ENCODE measurements around the gene SGMS1.
"Not testable (repeated sequence)": the region's sequence is repeated elsewhere in the genome, so short reads cannot be mapped to it uniquely, and the experiment has no call there.

SGMS1 gene

GRCh38 chr10:50501924-50502452 lies 121.8 kb downstream of the SGMS1 start:
- no peak for DNase-seq

- DNase-seq, result no peak
Observed at GRCh38 chr10:50501478-50501877, 122.3 kb downstream of the SGMS1 start.

- no peak for DNase-seq
Observed at GRCh38 chr10:50498465-50498864, 125.3 kb downstream of the SGMS1 start.

GRCh38 chr10:50497758-50498157 lies 126.0 kb downstream of the SGMS1 start:
- DNase-seq, result no peak

GRCh38 chr10:50496228-50496627 lies 127.5 kb downstream of the SGMS1 start:
- no peak for DNase-seq

GRCh38 chr10:50490241-50490640 lies 133.5 kb downstream of the SGMS1 start:
- no peak for DNase-seq

GRCh38 chr10:50484550-50484949 lies 139.2 kb downstream of the SGMS1 start:
- DNase-seq, result not testable (repeated sequence)

- DNase-seq, result no peak
Observed at GRCh38 chr10:50480054-50481007, 143.4 kb downstream of the SGMS1 start.

GRCh38 chr10:50477287-50478203 lies 146.2 kb downstream of the SGMS1 start:
- no peak for DNase-seq

GRCh38 chr10:50473756-50474155 lies 150.0 kb downstream of the SGMS1 start:
- no peak for DNase-seq

GRCh38 chr10:50472914-50473313 lies 150.8 kb downstream of the SGMS1 start:
- DNase-seq, result no peak

- no peak for DNase-seq
Observed at GRCh38 chr10:50471583-50471975, 152.2 kb downstream of the SGMS1 start.

- DNase-seq, result no peak
Observed at GRCh38 chr10:50470798-50471582, 152.8 kb downstream of the SGMS1 start.

- DNase-seq, result no peak
Observed at GRCh38 chr10:50470345-50470744, 153.4 kb downstream of the SGMS1 start.

- DNase-seq, result no peak
Observed at GRCh38 chr10:50469778-50470193, 154.0 kb downstream of the SGMS1 start.

- no peak for DNase-seq
Observed at GRCh38 chr10:50469288-50469687, 154.5 kb downstream of the SGMS1 start.

GRCh38 chr10:50467209-50467608 lies 156.5 kb downstream of the SGMS1 start:
- DNase-seq, result no peak

GRCh38 chr10:50464004-50464409 lies 159.7 kb downstream of the SGMS1 start:
- no peak for DNase-seq

GRCh38 chr10:50461834-50462233 lies 161.9 kb downstream of the SGMS1 start:
- DNase-seq, result no peak

- DNase-seq, result no peak
Observed at GRCh38 chr10:50461123-50461522, 162.6 kb downstream of the SGMS1 start.

- no peak for DNase-seq
Observed at GRCh38 chr10:50456719-50457118, 167.0 kb downstream of the SGMS1 start.

GRCh38 chr10:50453940-50454339 lies 169.8 kb downstream of the SGMS1 start:
- DNase-seq, result no peak

- DNase-seq, result no peak
Observed at GRCh38 chr10:50452603-50453002, 171.2 kb downstream of the SGMS1 start.
